COLO668 (cell line): ENCODE measurements around the gene DDX10.
"Not testable (repeated sequence)": the region's sequence is repeated elsewhere in the genome, so short reads cannot be mapped to it uniquely, and the experiment has no call there.

Experiments
- DNase-seq: peaks from one replicate; lab custom pipeline; 2025; ENCODE audit not compliant: unreplicated experiment; lab: John Stamatoyannopoulos, UW

The DDX10 gene

DNA sequence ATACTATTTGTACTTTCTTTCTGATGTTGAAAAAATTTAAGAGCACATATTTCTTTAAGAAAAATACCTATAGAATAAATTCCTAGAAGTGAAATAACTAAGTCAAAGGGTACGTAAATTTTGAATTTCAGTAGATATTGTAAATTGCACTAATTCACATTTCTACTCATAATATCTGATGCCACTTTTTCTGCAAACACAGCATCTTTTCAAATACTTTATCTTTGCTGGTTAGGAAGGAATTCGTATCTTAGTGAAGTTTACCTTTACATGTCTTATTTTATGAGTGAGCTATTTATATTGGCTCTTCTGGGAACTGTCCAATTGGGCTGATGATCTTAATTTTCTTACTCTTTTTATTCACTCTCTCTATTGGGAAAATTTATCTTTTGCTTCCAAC is 148.2 kb downstream of the DDX10 start:
- DNase-seq = no peak

DNA sequence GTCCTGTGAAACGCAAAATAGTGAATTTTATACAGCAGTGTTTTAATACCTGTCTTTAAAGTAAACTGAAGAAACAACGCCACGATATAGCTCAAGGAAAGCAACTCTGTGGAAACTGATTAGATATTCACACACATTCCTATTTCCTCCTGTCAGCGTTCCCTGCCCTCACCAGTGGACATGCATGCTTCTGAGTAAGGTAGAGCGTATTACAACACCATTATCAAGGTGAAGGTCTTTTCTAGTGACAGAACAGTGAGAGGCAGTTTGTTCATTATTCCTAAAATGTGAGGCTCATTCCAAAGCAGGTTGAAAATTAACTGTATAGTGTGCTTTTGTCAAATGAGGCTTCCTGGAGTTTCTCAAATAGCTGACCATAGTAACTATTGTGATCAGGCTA is 153.1 kb downstream of the DDX10 start:
- DNase-seq = no peak

DNA sequence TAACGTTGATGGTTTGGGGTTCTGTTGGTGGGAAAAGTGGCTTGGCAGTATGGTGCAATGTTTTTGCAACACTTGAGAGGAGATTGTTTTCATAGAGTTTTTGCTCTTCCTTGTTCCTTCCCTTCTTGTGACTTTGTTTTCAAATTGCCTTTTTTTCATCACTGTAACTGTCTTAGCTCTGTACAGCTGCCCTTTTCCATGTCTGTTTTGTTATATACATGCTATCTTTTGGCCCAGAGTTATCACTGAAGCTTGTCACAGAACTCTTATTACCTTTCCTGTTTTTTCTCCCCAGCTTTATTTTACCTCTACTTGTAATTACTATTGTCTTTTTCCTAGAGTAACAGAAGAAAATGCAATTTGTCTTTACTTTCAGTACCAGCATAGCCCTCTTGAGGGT is 154.1 kb downstream of the DDX10 start:
- no peak for DNase-seq

DNA sequence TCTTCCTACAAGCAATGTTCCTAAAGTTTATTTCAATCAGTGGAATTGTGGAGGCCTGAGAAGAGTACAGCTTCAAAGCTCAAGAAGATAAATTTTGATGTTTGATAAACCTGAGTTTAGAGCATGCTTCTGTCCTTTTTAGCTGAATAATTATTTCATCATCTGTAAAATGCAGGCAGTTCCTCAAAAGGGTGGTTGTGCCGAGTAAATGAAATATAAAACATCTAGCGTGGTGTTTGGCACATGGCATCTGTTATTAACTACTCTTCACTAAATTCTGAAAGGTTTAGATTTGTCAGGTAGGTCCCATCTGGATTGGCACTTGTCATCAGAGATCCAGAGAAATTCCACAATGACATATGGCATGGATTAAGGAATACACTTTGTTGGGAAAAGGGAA is 155.1 kb downstream of the DDX10 start:
- DNase-seq = no peak

DNA sequence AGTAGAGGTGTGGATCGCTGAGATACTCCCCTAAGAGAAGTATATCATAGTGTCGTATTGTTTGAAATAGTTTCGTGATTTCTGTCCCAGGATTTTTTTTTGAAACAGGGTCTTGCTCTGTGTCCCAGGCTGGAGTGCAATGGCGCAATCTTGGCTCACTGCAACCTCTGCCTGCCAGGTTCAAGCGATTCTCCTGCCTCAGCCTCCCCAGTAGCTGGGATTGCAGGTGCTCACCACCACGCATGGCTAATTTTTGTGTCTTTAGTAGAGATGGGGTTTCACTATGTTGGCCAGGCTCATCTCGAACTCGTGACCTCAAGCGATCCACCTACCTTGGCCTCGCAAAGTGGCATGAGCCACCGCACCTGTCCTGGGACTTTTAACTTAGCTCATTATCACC is 159.1 kb downstream of the DDX10 start:
- not testable (repeated sequence) for DNase-seq

DNA sequence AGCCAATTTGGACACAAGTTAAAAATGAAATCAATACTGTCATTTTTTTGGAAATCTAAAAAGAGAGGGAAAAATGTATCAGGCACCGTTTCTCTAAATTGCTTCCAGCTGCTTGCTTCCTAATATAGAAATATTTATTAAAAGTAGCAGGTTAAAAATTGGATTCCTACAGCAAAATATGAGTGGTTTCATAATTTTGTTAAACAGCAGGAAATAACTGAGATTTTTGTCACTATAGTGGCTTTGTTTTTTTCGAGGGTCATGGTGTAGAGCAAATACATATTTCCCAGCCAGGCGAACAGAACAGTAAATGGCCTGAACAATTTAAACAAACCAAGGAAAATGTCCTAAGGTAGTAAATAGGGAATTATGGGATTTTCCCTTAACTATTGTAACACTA is 159.7 kb downstream of the DDX10 start:
- DNase-seq = no peak

DNA sequence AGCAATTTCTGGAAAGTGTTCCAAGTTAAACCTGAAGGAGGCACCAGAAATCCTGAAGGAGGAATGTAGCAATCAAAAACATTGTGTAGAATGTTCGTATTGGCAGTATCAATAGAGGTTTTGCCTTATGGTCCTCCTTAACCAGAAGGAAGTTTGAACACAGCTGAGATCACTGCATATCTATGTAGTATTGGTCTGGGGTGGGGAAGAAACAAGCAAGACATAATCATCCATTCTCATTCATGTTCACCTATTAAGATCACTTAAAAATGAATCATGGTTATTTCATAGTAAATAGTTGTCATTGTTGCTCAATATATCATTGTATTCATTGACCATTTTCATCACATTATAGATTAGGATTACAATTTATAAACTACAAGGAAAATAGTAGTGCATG is 160.5 kb downstream of the DDX10 start:
- no peak for DNase-seq

DNA sequence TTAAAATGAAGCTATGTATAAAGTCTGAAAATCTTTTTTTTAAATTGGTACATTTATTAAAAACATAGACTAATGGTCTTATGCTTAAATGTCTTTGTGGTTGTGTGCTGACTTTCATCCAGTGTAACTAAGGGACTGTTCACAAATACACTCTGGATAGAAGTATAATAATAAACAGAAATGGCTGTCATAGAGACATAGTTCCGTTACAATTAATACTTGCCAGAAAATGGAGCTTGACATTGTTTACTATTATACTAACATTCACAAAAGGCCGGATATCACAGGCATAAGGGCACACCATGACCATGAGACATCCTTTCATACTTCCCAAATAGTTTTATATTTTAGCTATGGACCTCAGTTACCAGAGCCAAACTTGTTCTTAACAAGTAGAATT is 161.3 kb downstream of the DDX10 start:
- DNase-seq = no peak

DNA sequence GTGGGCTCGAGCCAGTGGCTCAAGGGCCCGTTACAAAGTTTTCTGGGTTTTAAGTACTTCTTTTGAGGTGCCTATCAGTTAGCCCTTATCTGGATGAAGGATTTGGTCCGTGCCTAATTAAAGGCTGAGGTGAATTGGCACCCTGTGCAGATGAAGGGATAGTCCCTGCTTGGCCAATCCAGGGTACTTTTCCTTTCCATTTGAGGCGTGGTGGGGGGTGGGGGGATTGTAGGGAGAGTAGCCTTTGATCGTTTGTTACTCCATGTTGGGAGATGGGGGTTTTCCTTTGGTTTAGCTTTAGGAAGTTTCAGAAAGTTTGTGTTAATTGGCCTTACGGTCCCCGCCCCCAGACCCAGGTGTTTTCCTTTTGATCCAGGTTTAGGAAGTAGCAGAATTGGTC is 170.8 kb downstream of the DDX10 start:
- DNase-seq = no peak

DNA sequence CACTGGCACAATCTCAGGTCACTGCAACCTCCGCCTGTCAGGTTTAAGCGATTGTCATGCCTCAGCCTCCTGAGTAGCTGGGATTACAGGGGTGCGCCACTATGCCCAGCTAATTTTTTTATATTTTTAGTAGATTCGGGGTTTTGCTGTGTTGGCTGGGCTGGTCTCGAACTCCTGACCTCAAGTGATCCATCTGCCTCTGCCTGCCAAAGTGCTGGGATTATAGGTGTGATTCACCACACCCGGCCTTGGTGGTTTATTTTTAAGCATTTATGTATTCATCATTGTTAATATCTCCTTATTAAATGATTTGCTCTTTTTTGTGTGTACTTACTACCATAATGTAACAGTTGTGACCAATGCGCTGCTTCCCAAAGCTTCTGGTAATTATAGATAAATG is 171.7 kb downstream of the DDX10 start:
- no peak for DNase-seq

DNA sequence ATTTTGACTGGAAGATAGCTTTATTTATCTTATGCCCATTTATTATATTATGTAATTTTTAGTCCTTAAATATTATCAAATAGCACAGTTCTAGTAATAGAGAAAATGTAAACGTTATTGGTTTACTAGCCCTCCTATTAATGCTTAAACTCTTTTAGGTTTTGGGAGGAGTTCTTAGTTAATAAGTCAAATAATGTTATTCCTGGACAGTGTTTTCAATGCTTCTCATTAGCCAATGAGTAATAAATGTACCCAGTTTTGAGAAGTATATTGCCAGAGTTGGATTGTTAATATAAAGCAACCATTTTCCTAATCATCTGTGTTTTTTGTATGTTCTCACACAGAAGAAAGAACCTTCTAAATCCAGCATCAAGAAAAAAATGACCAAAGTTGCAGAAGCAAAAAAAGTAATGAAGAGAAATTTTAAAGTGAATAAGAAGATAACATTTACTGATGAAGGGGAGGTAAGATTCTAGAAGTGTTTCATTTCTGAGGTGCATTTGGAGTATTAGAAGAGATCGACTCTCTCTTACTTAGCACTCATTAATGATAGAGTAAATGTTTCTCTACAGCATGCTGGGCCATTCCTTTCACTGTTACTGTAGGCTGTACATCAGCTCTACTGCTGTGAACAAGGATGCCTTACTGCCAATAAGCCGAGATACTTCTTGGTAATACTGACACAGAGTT is 173.4 kb downstream of the DDX10 start:
- no peak for DNase-seq

DNA sequence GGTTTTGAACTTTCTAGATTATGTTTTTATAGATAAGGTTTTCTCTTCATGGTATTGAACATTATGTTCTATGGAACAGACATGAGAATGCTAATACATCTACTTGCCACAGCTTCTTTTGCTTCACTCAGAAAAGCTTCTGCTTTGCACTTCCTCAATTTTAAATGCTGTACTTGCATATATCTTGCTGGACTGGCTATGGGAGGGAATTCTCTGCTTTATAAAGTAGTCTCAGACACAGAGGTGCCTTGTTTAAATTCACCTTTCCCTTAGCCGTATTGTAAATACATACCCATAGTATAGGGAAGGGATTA is 173.9 kb downstream of the DDX10 start:
- DNase-seq = no peak

DNA sequence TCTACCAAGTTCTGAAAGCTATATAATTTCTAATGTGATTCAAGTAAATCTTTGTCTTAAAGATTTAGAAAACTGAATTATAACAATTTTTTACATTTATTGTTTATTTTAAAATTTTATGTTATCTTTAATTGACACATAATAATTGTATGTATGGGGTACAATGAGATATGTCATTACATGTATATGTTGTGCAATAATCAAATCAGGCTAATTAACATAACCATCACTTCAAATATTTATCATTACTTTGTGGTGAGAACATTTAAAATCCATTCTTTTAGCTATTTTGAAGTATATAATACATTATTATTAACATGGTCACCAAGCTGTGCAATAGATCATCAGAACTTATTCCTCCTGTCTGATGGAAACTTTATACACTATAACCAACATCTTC is 181.1 kb downstream of the DDX10 start:
- DNase-seq = no peak

DNA sequence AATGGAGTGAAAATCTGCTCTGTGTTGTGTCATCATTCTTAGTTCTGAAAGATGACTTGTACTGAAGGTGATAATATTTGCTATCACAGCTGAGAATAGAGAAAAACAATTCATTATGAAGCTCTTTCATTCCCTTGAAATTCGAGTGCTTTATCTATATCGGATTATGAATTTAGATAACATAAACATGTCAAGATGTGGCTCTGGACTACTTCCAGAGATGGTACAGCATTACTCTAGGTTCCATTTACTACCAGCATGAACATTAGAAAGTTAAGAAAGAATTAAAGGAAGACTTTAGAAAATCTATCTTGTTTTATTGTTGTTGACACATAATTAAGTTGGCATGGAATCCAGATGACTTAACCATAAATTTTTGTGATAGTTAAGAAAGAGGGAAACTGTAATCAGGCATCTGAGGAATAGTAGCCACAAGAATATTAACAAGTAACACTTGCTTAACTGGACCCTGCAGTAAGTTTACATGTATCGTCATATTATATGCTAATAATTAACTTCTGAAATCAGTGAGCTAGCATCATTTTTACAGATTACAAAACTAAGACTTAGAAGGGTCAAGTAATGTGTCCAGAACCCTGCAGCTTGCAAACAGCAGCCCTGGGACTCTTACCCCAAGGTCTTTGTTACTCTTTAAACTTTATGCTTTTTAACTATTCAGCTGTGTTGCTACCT is 182.6 kb downstream of the DDX10 start:
- no peak for DNase-seq

DNA sequence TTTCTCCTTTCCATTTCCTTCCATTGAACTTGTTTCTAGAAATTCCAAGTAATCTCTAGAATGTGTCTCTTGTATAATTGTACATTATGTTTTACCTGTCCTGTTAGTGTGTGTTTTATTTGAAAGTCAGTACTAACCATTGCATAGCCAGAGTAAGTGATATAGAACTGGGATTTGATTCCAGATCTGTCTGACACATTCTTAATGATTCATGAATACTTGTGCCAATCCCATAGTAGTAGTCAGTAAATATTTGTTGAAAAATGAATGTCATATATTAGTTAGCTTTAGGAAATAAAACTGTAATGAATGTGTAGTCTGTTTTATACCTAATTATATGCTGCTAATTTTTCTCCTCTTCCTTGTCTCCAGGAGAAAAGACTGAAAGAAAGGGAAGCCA is 186.9 kb downstream of the DDX10 start:
- no peak for DNase-seq

DNA sequence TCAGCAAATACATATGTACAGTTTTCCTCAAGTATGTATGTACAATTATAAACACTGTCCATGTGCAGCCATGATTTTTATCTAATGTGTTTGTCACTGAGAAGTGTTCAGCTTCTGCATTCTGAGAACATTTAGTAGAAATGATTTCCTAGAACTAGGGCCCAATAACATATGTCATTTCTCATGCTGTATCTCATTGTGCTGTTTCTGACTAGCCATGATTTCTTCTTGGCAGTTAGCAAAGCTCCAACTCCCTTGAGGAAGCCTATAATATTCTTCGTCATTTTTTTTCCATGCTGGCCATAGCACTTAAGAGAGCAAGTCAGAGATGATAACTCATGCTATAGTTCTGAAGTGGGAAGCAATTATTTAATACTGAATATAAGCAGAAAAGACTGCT is 187.8 kb downstream of the DDX10 start:
- DNase-seq = no peak

DNA sequence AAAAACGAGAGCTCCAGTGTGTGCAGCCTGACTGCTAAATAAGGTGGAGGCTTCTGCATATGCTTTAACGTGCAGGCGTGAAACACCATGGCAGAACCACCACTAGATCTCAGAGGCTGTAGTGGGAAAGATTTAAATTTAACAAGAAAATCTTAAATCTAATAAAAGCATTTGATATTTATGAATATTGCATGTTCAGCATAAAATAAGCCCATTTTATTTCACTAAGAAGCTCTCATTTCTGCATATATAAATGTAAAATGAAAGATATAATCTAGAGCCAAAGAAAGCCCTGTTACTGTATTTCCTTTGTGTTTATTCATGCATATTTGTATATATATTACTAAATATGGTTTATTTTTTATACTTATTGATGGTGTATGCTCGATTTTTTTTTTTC is 188.3 kb downstream of the DDX10 start:
- DNase-seq = no peak

DNA sequence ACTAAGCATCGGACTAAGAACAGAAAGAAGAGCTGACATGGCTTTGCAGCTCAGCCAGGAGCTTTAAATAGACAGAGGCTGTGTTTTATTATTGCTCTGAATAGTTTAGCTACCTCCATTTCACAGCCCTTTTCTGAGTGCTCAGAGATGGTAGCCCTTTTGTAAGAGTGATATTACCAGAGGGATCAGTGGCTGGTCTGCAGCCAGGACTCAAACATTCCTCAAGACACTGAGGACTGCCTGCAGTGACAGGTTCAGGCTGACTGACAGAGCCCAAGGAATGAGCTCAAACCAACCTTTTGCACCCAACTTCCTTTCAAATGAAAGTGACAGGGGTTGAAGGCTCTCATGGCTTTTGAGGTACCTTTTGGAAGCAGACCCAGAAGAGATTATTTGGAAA is 189.0 kb downstream of the DDX10 start:
- no peak for DNase-seq

DNA sequence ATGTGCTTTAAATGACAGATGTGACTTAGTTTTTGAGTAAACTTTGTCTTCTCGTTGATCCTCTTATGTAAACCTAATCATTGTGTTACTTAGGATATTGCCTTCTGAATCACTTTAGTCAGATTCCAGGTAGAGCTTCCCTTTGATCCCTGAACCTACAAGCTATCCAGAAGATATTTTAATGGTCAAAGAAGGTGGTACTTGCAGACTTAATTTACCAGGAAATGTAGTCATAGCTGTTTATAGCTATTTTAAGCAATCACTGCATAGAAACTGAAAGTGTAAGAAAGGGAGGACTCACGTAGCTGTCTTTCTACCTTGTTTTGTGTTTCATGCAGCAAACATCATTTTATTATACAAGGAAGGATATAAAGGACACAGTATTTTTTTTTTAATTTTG is 189.5 kb downstream of the DDX10 start:
- DNase-seq = no peak

DNA sequence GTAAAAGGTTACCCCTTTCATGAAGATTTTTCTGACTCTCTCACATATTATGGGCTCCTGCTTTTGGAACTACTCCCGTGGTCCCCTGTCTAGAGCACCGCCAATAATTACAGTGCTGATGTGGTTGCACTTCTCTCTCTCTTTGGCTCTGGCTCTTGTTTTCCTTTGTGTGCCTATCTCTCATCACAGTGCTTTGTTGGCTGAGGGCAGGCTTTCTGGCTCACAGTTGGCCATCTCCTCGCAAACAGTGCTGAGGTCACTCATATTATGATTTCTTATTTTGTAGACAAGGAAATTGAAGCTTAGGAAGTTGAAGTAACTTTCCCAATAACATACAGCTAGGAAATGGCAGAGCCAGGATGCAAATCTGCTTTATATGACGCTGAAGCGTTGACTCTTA is 192.5 kb downstream of the DDX10 start:
- DNase-seq = no peak

DNA sequence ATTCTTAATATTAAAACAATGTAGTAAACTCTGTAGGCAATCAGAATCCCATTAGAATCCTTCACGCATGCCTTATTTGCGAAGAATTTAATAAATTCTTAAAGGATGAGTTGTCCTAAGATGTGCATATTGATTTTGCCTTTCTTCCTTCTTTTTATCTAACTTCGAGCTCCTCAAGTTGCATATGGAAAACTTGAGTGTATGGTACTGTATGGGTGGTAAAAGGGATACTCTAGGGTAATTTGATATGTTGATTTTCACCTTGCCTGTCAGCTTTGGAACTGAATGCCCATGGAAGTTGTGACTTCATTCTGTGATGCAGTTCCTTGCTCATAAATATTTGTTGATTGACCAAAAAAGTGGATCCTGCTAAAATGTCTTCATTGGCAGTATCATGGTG is 193.8 kb downstream of the DDX10 start:
- DNase-seq = no peak

DNA sequence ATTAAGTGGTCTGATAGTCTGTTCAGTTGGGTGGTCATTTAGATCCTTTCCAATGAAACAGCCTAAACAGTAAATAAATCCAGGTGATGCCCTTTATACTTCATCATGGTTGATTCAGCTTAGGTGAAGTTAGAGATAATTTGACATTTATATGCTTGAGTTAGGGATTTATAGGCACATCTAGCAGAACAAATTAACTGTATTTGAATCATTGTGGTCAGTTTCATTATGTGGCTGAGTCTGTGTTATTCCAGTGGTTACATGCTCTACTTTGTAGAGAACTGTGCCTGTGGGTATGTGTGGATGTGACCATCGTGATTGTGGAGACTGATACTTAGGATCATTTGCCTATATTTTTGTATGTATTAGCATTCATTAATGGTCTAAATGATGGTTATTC is 194.6 kb downstream of the DDX10 start:
- DNase-seq = no peak

DNA sequence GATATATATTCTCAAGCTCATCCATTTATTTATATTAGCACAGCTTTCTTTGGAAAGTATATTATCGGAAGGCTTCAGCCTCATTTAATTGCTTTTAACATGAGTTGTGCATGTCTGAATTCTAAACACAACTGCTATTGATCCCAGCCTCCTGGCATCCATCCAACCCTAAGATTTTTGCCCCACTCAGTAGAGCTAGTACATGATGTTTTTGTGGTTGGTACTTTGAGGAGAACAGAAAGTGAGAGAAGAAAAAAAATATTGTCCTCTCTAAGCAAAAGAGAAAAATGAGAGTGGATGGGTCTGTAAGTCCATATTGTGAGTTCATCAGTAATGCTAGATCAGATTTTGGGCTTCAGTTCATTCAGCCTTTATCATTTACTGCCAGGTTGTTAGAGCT is 198.7 kb downstream of the DDX10 start:
- DNase-seq = no peak
